Fibroblast of skin of back (primary cell): ENCODE data around the gene PDCL3. TPM values are rescaled to one million over a fixed set of nuclear protein-coding genes. Genes with fewer than 3 reads are reported as not detected.

Source experiments
- DNase-seq: peaks from one replicate; pipeline ENCODE4 v3.0.0-alpha.2; 2013
- polyA plus RNA-seq, 2 experiments: library from polyadenylated mRNA; unstranded; fragments of 120-200 nt; gene quantifications; one replicate each; pipeline ENCODE4 v1.2.1, GENCODE V29; 2013; ENCODE audit not compliant: insufficient read length in 2 of 2

Gene PDCL3
- polyA plus RNA-seq (2013, experiment 1 of 2; ENCODE audit: insufficient read length), result 41.2 TPM
- polyA plus RNA-seq (2013, experiment 2 of 2; ENCODE audit: insufficient read length), result 30.7 TPM

- peak; percentile 100 for DNase-seq
Measured at GRCh38 chr2:100562613-100563406, at the start of gene PDCL3. Gene PDCL3, plus strand, starts transcription at chr2:100562993. Its CDS starts 75 bp downstream, at chr2:100563068.

GRCh38 chr2:100513650-100514049, 49.1 kb upstream of the PDCL3 start:
- no peak for DNase-seq

- no peak for DNase-seq
Measured at GRCh38 chr2:100517556-100517955, 45.2 kb upstream of the PDCL3 start.

- no peak for DNase-seq
Measured at GRCh38 chr2:100518801-100519200, 44.0 kb upstream of the PDCL3 start.

- DNase-seq, result no peak
Measured at GRCh38 chr2:100520224-100520623, 42.6 kb upstream of the PDCL3 start.

GRCh38 chr2:100522430-100522829, 40.4 kb upstream of the PDCL3 start:
- DNase-seq, result no peak

- peak; percentile 54 for DNase-seq
Measured at GRCh38 chr2:100524331-100524730, 38.5 kb upstream of the PDCL3 start.

- no peak for DNase-seq
Measured at GRCh38 chr2:100526868-100527267, 35.9 kb upstream of the PDCL3 start.

GRCh38 chr2:100527440-100528015, 35.3 kb upstream of the PDCL3 start:
- DNase-seq, result no peak

GRCh38 chr2:100529176-100529575, 33.6 kb upstream of the PDCL3 start:
- no peak for DNase-seq

GRCh38 chr2:100529900-100530299, 32.9 kb upstream of the PDCL3 start:
- DNase-seq, result peak; percentile 1

GRCh38 chr2:100535855-100536254, 26.9 kb upstream of the PDCL3 start:
- no peak for DNase-seq

- DNase-seq, result no peak
Measured at GRCh38 chr2:100537918-100538317, 24.9 kb upstream of the PDCL3 start.

- no peak for DNase-seq
Measured at GRCh38 chr2:100539221-100539620, 23.6 kb upstream of the PDCL3 start.

GRCh38 chr2:100541404-100541803, 21.4 kb upstream of the PDCL3 start:
- no peak for DNase-seq

- no peak for DNase-seq
Measured at GRCh38 chr2:100542418-100542817, 20.4 kb upstream of the PDCL3 start.

- DNase-seq, result no peak
Measured at GRCh38 chr2:100544911-100545596, 17.7 kb upstream of the PDCL3 start.

GRCh38 chr2:100546469-100546868, 16.3 kb upstream of the PDCL3 start:
- no peak for DNase-seq

GRCh38 chr2:100548771-100549170, 14.0 kb upstream of the PDCL3 start:
- DNase-seq, result no peak

- no peak for DNase-seq
Measured at GRCh38 chr2:100551303-100551702, 11.5 kb upstream of the PDCL3 start.

- no peak for DNase-seq
Measured at GRCh38 chr2:100554798-100555407, 7.9 kb upstream of the PDCL3 start.

- DNase-seq, result no peak
Measured at GRCh38 chr2:100556746-100557145, 6.0 kb upstream of the PDCL3 start.

GRCh38 chr2:100560216-100560830, 2.5 kb upstream of the PDCL3 start:
- DNase-seq, result no peak
